GM12865 (cell line): ENCODE results near the gene LRRC43.

ENCODE experiments used
- DNase-seq: peaks from one replicate; pipeline ENCODE4 v3.0.0; 2010; ENCODE audit warnings: low read depth
- H3K4me3 ChIP-seq: 2 replicates; pipeline ENCODE4 v1.5.1; 2011; ENCODE audit warnings: mild to moderate bottlenecking, low read depth, low read length, control low read depth
- TF ChIP-seq, protein P1 (sequence below): IDR thresholded peaks from 2 replicates; pipeline ENCODE4 v1.5.1; 2011; ENCODE audit warnings: low read length, control low read depth, low read depth, inconsistent platforms; ENCODE audit not compliant: insufficient read depth; ENCODE audit errors: missing control alignments

Gene LRRC43

DNA sequence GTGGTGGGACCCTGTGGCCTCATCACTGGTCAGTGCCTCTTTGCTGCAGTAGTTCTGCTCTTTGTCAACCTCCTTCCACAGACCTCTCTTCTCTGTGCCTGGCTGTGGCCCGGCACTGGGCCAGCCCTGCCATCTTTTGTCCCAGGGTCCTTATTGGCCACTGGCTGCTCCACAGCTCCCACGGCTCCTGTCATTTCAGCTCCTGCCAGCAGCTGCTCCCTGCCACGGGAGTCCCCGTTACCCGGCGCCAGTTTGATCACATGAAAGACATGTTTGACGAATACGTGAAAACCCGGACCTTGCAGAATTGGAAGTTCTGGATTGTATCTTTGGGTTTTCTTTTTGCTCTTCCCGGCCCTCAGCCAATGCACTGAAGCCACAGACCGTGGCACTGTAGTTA, 44.3 kb upstream of the LRRC43 start:
- DNase-seq = no peak
- no peak overlapping the region for H3K4me3 ChIP-seq

DNA sequence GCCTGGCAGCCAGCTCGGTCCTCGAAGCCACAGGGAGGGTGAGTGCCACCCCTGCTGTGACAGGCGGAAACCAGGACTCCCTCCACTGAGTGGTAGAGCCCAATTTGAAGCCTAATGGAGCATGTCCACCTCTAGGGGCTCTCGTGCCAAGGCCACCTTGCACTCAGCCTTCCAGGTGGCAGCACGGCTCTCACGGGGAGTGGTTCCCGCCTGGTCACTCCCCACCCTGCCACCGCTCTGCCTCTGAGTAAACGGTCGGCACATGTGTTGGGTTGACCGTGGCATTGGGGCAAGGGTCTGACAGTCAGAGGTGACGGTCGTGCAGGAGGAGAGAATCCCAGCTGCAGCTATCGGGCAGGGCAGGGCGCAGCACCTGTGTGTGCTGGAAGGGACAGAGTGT, 43.7 kb upstream of the LRRC43 start:
- DNase-seq = no peak
- H3K4me3 ChIP-seq = no peak overlapping the region
- TF ChIP-seq, protein P1, sequence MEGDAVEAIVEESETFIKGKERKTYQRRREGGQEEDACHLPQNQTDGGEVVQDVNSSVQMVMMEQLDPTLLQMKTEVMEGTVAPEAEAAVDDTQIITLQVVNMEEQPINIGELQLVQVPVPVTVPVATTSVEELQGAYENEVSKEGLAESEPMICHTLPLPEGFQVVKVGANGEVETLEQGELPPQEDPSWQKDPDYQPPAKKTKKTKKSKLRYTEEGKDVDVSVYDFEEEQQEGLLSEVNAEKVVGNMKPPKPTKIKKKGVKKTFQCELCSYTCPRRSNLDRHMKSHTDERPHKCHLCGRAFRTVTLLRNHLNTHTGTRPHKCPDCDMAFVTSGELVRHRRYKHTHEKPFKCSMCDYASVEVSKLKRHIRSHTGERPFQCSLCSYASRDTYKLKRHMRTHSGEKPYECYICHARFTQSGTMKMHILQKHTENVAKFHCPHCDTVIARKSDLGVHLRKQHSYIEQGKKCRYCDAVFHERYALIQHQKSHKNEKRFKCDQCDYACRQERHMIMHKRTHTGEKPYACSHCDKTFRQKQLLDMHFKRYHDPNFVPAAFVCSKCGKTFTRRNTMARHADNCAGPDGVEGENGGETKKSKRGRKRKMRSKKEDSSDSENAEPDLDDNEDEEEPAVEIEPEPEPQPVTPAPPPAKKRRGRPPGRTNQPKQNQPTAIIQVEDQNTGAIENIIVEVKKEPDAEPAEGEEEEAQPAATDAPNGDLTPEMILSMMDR = no peak

More for the DNA sequence above, 44.3 kb upstream of the LRRC43 start:
- TF ChIP-seq, protein P1 = no peak

DNA sequence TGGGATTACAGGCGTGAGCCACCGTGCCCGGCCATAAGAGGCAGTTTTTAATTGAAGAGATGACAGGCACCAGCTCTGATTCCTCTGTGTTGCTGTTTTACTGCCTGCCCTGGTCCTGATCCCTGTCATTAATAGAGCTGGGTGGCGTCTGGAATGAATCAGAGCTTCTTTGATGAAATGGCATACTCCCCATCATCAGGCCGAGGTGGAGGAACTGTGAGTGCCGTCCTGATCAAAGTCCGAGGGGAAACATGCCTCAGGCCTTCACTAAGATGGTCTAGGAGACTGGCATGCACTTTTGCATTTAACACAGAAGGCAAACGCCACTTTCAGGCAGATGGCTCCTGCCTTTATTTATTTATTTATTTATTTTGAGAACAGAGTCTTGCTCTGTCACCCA, 43.0 kb upstream of the LRRC43 start:
- no peak for DNase-seq
- TF ChIP-seq, protein P1 = no peak
- no peak overlapping the region for H3K4me3 ChIP-seq

DNA sequence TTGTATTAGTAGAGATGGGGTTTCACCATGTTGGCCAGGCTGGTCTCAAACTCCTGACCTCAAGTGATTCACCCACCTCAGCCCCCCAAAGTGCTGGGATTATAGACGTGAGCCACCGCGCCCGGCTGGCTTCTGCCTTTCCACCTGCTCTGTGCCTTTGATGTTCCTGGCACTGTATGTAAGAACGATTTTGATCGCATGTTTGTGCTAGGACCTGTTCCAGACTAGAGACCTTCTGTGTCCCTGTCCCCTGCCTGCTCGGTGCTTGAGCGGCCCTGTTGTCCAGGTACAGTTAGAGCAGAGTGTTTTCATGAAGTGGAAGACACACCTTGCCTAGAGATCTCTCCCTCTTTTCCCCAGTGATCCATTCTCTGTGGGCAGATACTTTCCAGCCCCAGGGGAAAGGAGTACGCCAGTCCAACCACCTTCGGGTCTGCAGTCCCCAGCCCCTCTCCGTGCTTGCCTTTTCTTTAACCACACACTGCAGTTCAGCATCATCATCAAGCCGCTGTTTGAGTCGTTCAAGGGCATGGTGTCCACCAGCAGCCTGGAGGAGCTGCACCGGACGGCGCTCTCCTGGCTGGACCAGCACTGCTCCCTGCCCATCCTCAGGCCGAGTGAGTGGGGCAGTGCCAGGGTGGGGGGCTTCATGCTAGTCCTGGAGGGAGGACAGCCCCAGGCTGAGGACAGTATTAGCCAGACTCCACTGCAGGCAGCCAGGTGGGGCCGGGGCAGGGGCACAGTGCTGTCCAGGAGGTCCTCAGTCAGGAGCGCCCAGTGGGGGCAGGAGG, 42.3 kb upstream of the LRRC43 start:
- TF ChIP-seq, protein P1 = no peak
- no peak overlapping the region for H3K4me3 ChIP-seq
- DNase-seq = no peak

DNA sequence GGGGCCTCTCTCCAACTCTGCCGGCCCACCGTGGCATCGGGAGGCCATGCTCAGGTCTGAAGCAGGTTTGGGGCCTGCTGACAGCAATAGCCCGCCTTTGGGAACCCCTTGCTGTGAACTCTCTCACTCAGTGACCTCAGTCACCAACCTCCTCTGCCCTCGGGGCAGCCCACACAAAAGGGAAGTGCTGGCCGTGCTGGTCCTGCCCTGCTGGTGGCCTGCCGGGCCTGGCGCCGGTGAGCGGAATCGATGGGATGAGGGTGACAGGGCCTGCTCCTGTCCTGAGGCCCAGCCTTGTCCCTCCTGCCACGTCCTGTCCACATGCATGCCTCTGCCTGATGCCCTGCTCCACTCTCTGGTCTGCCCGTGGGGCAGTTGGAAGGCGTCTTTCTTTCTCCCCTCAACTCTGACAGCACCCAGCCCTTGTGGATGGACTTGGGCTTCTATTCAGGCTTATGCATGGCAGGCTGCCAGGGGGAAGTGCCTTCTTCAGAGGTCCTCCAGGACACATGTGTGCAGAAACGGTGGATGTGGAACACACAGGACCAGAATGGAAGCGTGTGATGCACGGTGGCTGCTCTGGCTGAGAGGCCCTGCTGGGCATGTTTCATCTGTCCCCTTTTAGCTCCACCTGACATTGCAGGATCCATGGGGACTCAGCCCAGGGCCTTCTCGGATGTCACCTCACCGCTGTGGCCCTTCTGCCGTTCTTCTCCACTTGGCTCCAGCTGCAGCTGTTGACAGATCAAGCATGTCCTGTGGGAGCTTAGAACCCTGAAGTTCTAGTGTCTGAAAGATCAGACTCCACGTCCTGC, 40.8 kb upstream of the LRRC43 start:
- H3K4me3 ChIP-seq = no peak overlapping the region
- TF ChIP-seq, protein P1 = no peak
- no peak for DNase-seq

DNA sequence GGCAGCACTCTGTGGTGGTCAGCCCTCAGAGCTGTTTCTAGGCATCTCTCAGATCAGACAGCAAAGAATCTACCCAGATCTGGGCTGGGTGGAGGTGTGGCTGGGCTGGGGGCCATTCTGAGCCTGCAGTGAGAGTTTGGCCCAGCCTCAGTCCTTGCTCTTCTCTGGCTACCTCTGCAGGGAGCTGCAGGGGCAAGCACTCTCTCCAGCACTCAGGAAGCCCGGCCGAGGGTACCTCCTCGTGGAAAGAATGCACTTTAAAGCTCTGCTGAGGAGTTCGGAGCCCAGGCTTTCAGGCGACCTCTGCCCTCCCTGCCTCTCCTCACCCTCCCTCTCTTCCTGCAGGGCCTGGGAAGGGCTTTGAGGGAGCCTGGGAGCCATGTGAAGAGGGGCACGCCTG, 40.1 kb upstream of the LRRC43 start:
- no peak overlapping the region for H3K4me3 ChIP-seq
- DNase-seq = no peak
- TF ChIP-seq, protein P1 = no peak

DNA sequence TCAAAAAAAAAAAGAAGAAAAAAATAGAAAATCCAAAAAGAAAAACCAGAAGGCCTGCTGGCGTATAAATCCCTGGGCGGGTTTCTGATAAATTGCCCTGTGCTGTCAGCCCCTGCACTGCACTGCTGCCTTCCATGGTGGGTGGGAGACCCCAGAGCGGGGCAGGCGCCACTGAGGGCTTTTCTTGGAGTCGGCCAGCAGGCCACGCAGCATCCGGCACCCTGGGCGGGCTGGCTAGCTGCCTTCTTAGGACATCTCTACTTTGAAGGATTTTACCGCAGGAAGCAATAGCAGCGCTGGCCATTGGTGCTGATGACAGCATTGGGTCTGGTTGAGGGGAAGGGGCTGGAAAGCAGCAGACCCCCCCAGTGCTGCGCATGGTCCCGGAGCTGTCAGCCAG, 38.0 kb upstream of the LRRC43 start:
- TF ChIP-seq, protein P1 = no peak
- H3K4me3 ChIP-seq = no peak overlapping the region
- no peak for DNase-seq
